GM11168 (cell line): ENCODE data around the gene PTPN9.
"Not testable (repeated sequence)": the region's sequence is repeated elsewhere in the genome, so short reads cannot be mapped to it uniquely, and the experiment has no call there.

ENCODE experiments used
- in situ Hi-C: fragments of 300-500 bp; cut with MboI; formaldehyde crosslinking; loops from one replicate; pipeline ENCODE4 v1.12.0; 2022; ENCODE audit warnings: low sequenced_read_pairs; ENCODE audit not compliant: unreplicated experiment

The PTPN9 gene

DNA sequence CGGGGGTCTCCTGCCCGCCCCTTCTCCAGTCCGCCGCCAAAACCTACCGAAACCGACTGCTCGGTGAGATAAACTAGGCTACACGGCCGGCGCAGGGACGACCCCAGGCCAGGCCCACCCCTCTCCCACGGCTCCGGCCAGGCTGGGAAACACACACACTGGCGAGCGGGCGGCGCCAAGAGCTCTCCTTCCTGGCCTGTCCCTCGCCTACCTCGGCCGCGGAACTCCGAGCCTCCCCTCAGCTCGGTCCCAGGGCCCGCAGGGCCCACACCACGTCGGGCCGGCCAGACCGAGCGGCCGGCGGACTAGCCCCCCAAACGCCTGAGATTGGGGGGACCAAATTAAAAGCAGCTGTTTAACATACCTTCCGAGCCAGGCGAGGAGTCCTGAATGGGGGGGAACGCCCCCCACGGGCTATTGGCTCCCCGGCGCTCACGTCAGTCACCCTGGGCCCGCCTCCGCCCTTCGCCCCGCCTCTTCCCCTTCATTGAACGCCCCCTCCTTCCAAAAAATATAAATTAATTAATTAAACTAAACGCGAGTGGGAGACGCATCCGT, 123.6 kb downstream of the PTPN9 start:
- in situ Hi-C loops, result no loop called here

DNA sequence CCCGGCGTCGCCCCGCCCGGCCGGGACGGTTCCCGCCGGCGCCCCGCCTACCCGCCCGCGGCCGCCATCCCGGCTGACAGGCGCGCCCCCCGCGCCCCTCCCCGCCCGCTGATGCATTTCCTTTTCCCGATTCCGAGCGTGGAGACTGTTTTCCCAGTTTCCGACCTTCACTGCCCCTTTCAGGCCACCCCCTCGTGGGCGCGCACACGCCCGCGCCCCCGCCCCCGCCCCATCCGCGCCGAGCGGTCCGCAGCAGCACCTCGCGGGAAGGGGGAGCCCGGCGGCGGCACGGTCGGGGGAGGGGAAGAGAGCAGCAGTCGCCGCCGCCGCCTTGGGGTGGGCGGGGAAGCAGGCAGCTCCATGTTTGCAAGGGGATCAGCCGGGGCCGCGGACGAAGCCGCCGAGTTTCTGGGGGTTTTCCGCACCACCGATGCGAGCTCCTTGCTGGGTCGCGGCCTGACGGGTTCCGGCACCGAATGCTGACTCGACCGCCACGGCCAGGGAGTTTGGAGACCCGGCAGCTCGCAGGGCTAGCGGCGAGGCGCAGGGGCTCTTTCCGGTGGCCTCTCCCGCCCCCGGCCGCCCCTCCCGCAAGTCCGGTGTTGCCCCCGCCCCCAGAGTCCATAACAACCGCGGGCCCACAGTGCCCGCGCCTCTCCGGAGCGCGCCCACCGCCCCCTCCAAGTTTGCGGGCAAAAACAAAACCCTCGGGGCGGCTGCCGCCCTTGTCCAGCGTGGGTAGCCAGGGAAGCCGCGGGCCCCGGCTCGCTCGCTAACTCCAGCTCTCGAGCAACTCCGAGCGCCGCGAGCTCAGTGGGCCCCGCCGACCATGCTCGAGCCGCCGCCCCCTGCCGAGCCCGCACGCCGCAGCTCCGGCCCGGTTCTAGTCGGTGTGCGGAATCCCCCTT, 124.4 kb downstream of the PTPN9 start:
- in situ Hi-C loops, result no loop called here

DNA sequence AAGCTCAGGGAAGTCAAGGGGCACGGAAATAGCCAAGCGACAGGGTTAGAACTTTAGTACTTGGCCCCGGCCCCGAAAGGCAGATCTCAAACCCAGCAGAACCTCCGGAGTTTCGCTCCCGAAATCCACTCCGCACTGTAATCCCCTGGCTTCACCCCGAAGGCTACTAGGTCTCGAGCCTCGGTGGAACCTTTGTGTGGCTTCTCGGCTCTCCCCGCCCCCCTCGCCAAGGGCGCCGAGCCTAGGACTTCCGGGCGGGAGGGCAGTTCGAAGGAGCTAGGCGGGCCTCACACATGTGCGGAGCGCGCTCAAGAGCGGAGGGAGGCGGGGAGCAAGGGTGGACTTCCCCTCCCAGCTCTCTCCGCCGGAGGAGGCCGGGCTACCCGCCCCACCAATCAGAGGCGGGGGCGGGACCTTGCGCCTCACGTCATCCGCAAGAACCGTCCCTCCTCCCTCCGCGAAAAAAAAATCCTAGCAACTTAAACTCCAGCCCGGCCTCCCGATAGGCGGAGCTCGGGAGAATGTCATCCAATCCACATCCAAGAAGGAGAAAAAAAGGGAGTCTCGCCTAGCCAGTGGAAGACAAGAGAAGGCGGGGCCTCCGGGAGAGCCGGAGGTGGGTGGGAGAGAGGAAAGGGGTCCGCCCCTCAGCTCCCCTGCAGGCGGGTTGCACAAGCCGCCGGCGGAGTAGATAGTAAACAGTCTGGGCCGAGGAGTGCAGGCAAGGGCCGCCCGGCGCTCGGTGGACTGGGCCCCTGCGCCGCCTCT, 125.2 kb downstream of the PTPN9 start:
- in situ Hi-C loops, result no loop called here

DNA sequence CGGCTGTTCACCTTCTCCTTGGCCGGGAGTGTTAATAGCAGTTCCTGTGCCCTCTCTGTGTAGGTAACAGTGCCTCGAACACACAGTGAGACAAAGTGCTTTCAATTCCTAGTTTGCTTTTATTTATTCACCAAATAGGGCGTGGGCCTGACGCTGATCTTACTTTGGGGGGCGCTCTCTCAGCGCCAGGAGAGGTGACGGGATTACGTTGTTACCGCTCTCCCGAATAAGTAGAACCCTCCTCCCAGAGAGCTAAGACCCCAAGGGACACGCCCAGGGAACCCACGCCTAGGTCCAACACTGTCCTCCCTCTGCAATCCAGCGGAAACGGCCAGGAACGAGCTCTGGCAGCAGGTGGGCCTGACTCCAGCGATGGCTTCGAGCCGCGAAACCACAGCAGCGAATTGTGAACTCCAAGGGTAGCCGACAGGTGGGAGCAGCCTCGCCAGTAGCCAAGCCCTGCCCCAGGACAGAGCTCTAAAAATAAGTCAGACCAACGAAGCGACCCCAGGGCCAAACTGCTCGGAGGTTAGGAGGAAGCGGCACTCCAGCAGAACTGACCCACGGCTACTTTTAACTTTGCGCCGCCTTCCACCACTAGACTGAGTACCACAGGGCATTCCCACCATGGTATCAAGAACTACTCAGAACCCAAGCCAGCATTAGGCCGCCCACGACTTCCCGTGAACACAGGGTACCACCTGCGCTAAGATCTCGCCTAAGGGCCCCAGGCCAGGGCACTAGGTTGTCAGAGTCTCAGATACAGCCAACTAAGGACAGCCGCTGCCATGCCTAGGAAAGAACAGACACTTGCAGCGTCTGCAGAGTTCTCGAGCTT, 126.0 kb downstream of the PTPN9 start:
- in situ Hi-C loops, result no loop called here

DNA sequence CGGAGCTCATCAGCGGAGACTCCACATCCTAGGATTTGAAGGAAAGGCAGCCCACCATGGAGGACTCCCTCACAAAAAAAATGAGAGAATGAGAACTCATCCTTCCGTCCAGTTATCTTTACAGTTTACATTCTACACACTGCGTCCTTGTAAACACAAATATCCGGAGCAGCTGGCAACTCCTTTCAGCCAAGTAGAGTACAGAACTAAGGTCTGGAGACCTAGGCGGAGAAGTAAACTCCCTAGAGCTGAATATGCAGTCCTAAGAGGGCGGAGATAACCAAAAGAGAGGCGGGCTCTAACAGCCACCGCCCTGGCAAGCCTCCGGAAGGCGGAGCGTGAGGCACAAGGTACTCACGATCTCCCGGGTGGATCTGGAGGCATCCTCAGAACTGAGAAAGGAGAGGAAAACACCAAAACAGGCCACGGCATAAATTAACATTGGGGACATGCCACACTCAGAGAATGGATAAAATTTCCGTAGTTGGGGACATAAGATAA, 126.7 kb downstream of the PTPN9 start:
- in situ Hi-C loops, result no loop called here

DNA sequence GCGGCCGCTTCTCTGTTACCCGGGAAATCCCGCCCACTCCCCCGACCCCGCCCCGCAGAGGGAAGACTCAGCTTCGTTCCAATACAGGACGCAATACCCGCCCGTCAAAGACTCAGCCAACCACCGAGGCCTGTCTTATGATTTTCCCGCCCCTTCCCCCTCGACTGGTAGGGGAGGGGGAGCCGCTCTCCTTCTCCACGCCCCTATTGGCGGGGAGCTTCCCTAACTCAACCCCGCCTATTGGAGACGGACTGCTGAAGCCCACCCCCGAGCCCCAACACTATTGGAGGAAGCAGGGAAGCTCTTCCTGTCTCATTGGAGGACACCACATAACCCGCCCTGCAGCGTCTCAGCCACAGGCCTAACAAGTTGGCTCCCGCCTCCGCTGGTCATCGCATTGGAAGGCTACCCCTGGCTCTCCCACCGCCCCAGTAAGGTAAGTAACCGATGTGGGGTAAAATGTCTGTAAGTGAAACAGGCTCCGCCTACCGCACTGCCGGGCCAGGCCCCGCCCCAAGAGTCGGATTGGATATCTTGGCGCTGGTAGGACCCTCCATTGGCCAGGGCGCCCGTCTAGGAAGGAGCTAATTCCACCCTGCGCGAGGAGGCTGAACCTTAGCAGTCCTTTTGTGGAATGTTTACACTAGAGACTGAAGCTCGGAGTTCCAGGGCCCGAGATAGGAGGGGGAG, 127.3 kb downstream of the PTPN9 start, which contains the start of gene SIN3A:
TSS of gene SIN3A (minus strand) at position 17 of the 690 bp plus-strand sequence. CDS start 21,315 bp downstream, outside the sequence.
- in situ Hi-C loops, result no loop called here

DNA sequence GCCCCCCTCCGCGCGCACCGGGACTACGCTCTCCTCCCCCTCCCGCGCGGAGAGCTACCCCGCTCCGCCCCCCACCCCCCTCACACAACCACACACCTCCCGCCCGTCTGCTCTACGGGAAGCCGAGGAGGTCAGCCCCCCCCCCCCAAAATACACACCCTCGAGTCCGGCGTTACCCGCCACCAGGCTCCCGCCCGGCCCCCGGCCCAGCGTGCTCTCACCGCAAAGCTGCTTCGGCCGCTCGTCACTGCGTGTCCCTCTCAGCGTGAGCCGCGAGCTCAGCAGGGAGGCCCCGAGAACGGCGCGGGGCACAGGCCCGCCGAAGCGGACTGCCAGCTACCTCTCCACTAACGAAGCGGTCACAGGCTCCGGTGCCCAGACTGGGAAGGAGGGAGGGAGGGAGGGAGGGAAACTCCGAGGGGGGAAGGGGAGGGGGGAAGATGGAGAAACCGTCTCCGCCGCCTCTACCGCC, 127.9 kb downstream of the PTPN9 start:
- in situ Hi-C loops, result no loop called here

DNA sequence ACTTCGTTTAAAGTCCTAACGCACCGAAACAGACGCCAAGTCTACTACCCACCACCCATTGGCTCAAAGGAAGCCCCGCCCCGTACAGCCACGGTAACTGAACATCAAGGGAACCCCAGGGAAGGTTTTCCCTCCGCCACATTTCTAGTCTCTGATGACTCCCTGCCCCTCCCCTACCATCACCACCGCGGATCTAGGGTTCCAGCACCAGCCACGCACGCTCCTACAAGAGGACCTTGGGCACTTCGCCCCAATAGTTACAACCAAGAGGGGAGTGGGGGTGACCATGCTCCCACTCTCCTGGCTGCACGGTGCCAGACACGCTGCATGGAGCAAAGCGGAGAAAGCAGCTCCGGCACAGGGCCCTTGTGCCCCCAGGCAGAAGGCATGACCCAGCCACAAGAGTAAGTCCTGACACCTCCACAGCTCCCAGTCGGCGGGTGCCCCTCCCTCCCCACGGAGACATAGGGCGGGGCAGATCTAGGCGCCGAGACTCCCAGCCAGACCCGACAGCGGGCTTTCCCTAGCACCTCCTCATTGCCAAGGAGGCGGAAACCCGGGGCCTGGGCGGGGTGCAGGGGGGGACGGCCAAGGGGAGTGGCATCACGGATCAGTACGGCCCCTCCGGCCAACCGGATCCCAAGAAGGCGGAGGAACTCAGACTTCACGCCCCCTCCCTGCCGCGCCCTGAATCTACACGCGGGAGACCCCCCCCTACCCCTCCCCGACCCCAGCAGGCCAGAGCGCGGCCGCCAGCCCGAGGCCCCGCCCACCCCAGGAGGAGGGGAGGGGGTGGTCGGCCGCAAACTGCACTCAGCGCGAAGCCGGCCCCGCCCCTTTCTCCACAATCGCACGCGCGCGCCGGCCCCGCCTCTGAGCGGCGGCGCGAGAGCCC, 128.6 kb downstream of the PTPN9 start:
- in situ Hi-C loops, result no loop called here

DNA sequence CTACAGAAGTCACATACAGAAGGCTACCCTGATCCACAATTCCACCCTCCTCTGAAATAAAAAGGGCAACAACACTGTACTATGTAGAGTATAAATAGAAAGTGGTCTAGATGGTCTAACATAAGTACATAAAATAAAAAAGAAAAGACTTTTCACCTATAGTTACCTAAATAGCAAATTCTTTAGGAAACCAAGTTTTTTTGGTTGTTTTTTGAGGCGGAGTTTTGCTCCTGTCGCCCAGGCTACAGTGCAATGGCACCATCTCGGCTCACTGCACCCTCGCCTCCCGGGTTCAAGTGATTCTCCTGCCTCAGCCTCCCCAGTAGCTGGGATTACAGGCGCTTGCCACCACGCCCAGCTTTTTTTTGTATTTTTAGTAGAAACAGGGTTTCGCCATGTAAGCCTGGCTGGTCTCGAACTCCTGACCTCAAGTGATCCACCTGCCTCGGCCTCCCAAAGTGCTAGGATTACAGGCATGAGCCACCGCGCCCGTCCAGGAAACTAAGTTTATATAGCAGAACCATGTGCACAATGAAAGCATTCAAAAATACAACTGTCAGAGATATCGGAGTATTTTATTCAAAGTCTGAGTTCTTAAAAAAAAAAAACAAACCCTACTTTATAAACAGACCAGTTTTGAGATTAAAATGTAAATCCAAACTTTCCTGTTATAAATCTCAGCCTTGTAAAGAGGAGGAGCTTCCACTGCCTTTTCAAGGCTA, 129.4 kb downstream of the PTPN9 start:
- in situ Hi-C loops, result no loop called here

DNA sequence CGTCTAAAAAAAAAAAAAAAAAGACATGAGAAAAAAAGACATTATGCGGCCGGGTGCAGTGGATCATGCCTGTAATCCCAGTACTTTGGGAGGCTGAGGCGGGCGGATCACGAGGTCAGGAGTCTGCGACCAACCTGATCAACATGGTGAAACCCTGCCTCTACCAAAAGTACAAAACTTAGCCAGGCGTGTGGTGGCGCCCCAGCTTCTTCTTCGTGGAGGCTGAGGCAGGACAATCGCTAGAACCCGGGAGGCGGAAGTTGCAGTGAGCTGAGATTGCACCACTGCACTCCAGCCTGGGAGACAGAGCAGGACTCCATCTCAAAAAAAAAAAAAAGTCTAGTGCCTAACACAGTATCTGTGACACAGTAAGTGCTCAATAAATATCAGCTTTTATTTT, 130.9 kb downstream of the PTPN9 start:
- in situ Hi-C loops, result not testable (repeated sequence)

DNA sequence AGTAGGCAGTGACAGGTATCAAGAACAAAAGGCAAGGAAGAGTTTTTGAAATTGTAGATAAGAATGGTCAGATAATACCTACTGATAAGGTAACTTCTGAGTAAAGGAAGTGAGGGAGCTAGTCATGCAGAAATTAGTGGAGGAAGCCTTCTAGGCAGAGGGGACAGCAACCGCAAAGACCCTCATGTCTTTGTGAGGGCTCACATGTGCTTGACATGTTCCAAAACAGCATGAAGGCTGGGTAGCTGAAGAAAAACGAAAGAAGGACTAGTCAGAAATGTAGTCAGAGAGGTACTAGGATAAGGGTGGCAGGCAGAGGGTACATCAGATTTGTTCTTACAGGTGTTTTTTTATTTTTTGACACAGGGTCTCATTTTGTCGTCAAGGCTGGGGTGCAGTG, 133.0 kb downstream of the PTPN9 start:
- in situ Hi-C loops, result no loop called here

DNA sequence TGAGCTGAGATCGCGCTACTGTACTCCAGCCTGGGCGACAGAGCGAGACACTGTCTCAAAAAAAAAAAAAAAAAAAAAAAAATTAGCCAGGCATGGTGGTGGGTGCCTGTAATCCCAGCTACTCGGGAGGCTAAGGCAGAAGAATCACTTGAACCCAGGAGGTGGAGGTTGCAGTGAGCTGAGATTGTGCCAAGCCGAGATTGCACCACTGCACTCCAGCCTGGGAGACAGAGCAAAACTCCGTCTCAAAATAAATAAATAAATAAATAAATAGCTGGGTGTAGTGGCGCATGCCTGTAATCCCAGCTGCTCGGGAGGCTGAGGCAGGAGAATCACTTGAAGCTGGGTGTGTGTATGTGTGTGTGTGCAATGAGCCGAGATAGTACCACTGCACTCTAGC, 133.8 kb downstream of the PTPN9 start:
- in situ Hi-C loops, result not testable (repeated sequence)

DNA sequence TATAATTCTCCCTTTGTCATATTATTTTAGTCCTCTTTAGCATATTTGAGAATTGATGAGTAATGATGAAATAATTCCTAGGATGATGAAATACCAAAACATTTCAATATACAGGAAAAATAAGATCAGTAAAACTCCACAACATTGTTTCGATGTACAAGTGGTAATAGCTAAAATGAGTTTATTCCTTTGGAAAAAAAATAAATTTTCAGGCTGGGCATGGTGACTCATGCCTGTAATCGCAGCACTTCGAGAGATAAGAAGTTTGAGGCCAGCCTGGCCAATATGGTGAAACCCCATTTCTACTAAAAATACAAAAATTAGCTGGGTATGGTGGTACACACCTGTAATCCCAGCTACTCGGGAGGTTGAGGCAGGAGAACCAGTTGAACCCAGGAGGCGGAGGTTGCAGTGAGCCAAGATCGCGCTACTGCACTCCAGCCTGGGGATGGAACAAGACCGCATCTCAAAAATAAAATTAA, 135.1 kb downstream of the PTPN9 start:
- in situ Hi-C loops, result not testable (repeated sequence)

DNA sequence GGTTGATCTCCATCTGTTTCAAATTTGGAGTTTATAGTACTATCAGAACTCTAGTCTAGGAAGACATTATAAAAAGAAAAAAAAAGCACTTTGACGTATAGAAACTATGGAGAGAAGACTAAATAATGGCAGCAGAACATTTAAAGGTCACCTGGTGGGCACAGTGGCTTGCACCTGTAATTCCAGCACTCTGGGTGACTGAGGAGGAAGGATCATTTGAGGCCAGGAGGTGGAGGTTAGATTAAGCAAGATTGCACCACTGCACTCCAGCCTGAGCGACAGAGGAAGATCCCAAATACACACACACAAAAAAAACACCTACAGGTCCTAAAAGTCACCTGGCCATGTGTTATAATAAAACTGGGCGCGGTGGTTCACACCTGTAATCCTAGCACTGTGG, 141.4 kb downstream of the PTPN9 start:
- in situ Hi-C loops, result no loop called here

DNA sequence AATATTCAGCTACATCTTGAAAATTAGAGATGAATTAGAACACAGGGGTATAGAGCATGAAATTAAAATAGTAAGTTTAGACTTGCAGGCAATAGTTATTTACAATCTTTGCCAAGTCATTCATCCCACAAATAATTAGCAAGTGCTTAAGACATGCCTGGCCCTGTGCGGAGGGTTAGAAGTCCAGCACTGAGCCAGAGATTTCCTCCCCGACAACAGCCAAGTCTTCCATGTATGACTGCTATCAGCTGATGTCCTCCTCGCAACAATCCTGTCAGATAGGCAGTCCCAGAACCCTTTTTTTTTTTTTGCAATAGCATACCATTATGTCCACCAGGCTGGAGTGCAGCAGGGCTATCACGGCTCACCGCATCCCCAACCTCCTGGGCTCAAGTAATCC, 142.2 kb downstream of the PTPN9 start:
- in situ Hi-C loops, result no loop called here

DNA sequence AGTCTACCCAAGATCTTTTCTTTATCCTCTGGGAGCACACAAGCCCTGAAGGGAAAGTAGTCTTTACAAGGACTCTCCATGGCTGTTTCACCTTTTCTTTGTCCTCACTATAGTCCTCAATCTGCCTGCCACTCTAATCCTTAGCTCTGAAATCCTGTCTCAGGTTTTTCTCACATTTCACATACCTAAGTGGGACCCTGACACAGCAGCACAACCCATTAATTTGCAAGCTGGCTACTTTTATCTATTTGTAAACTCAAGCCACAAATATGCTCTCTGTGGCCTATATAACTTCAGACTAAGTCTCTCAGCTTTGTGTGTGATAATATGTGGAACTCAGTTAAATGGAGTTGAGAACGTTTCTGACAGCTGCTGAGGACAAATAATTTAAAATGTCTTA, 147.4 kb downstream of the PTPN9 start:
- in situ Hi-C loops, result no loop called here

DNA sequence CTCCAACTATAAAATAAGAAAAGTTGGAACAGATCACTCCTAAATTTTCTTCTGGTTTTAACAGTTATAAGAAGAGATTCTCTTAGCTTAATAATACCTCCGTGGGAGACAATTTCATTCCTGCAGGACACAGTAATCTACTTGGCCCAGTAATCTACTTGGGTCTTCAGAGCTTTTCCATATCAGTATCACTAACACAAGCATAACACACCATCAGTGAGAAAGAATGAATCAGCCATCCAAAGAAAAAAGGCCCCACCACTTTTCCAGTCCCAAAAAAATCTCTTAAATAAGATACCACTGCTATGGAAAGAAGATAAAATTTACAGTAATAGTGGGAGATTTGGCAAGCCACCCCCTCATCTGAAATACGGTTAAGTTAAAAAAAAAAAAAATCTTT, 147.8 kb downstream of the PTPN9 start:
- in situ Hi-C loops, result no loop called here

DNA sequence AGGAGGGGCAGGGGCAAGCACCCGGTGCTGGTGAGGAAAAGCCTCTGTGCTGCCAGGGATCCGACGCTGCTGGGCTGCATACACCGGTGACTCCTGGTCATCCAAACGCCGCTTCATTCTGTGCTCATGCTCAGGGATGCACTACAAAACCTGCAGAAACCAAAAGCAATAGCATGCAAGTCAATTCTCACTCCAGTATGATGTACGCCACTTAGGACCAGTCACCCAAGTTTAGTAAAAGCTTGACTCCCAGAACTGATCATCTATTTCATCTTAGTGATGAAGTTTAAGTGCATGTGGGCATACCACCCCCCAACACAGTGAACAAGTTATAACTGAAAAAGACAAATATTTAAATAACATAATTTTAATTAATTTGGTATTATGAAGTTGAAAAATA, 148.9 kb downstream of the PTPN9 start:
- in situ Hi-C loops, result no loop called here
